Measurements from ENCODE around the gene IFT57.

DNA sequence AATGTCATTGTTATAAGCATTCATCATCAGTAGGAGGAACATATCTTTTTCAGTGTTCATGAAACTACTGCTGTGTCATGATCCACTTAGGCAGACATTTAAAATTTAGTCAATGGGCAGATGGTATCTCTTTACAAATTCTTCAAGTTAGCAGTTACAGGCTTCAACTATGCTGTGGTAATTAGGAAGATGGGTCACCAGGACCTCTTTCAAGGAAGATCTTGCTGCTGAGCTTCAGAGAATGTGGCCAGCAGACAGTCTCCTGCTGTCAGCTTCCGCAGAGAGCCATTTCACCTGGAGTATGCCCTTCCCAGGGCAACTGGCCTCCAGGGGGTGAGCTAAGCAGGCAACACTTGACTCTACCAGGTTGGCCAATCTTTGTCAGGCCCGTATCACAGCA is 19.4 kb downstream of the IFT57 start:
- TF ChIP-seq BHLHE40 (IDR thresholded peaks at IDR 0.05; ENCODE audit: borderline replicate concordance) (no peak), FOXA1 (IDR thresholded peaks at IDR 0.05) (no peak), FOXM1 (IDR thresholded peaks at IDR 0.05; ENCODE audit: borderline replicate concordance) (no peak), ZNF384 (IDR thresholded peaks at IDR 0.05) (no peak), SP1 (IDR thresholded peaks at IDR 0.05) (no peak), TARDBP (IDR thresholded peaks at IDR 0.05) (no peak), LEF1 (IDR thresholded peaks at IDR 0.05; ENCODE audit: borderline replicate concordance) (no peak), SUZ12 (IDR thresholded peaks at IDR 0.05) (no peak), ELF4 (IDR thresholded peaks at IDR 0.05) (no peak)

All from HEK293T (cell line).